ENCODE measurements around the gene NPTXR.

NPTXR gene

DNA sequence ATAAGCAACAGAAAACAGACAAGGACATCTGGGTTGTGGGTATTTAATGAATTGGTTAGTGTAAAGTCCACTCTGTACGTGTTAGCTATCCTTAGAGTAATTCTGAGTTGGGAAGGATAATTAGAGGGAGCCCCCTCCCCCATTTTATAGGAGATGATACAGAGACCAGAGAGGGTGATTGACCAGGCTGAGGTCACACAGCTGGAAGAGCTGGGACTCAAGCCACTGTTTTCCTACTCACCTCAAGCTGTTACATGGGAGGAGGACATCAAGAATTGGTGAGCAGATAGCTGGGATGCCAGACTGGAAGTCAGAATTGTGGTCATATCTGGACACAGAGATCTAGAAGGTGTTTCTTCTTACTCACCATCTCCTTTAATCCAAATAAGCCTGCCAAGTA, 8.7 kb upstream of the NPTXR start:
- no peak for DNase-seq (ENCODE audit: low spot score)

DNA sequence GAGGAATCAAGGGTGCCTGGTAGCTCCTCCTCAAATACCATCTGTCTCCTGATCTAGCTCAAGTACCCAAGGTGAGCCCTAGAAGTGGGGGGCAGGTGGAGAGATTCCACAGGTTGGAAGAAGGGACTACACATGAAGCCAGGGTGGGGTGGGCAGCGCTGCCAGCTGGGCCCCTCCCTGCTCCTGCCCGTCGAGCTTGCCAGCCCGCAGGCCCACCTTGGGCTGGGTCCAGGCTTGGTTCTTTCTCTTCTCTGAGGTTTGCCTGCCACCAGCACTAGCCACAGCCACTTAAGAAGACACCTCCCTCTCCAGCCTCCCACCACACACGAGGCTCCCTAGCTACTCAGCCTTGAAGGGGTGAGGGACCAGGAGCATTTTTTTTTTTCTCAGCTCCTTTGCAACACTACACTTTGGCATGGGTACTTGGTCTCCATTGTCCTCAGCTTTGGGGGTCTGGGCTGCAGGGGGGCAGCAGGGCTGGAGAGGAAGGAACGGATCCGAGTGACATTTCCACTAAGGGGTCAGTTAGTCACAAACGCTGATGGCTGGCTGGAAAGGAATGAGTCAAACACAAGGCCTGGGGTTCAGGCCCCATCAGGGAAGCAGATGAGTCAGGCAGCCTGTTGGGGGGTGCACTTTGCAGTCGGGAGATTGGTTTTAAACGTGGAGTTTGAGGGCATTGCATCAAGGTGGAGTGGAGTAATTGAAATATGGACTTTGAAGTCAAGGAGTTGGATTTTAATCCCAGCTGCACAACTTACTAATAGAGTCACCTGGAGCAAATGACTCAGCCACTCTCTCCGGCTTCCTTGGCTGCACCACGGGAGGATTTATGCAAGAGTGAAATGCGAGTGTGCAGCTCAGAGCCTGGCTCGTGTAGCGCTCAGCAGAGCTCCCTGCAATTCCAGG, 7.4 kb upstream of the NPTXR start:
- DNase-seq (ENCODE audit: low spot score) = no peak

GRCh38 chr22:38850399-38850798, 6.6 kb upstream of the NPTXR start:
- DNase-seq (ENCODE audit: low spot score) = no peak

DNA sequence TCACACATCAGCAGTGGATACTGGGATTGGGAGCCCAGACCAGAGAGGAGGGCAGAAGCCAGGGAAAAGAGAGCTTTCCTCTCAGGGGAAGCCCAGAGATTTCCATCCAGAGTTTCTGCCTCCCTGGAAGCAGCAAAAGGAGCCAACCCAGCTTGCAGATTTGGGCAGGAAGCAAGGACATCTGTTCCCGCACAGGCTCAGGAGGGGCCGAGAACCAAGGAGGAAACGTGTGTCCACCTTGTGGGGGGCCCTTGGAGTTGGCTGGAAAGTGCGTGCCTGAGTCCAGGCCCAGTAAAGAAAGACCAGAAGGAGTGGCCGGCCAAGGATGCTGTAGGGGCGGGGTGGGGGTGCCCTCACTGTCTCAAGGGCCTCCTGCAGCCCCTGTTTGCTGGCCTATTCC, 6.0 kb upstream of the NPTXR start:
- DNase-seq (ENCODE audit: low spot score) = no peak

DNA sequence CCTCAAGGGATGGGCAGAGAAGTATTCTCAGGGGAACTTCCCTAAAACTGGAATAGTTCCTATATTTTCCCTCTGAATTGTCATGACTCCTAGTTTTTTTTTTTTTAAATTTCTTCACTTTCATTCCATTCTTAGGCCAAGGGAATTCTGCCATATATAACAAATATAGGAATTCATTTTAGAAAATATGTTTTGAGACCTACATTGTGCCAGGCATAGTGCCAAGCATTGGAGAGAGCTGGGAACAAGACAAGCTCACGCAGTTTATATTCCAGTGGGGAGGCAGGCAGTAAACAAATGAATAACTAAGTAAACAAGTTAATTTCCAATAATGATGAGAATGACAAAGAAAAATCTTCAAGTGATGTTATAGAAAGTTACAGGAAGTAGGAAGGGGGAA, 2.6 kb upstream of the NPTXR start:
- DNase-seq (ENCODE audit: low spot score) = no peak

- no peak for DNase-seq (ENCODE audit: low spot score)
Observed at GRCh38 chr22:38845004-38845740, 1.3 kb upstream of the NPTXR start.

GRCh38 chr22:38844315-38845003, 631 bp upstream of the NPTXR start:
- no peak for DNase-seq (ENCODE audit: low spot score)

GRCh38 chr22:38843201-38843656, 599 bp downstream of the NPTXR start:
- peak; percentile 58 for DNase-seq (ENCODE audit: low spot score)

- DNase-seq (ENCODE audit: low spot score) = no peak
Observed at GRCh38 chr22:38842512-38843200, 1.2 kb downstream of the NPTXR start.

DNA sequence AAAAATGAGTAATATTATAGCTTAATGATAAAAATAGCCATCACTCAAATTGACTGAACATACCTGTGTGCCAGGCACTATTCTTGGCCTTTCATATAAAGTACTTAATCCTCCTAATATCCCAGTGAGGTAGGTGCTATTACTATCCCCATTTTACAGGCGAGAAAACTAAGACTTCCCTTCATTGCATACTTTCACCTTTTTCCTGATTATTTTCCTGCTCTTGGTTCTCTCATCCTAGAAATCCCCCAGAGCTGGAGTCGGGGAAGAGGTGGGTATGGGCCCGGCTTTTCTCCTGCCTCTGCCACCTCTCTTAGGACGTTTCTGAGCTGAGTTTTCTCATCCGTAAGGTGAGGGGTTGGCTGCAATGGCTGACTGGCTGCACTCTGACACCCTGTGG, 2.2 kb downstream of the NPTXR start:
- no peak for DNase-seq (ENCODE audit: low spot score)

- DNase-seq (ENCODE audit: low spot score) = no peak
Observed at GRCh38 chr22:38841211-38841610, 2.6 kb downstream of the NPTXR start.

DNA sequence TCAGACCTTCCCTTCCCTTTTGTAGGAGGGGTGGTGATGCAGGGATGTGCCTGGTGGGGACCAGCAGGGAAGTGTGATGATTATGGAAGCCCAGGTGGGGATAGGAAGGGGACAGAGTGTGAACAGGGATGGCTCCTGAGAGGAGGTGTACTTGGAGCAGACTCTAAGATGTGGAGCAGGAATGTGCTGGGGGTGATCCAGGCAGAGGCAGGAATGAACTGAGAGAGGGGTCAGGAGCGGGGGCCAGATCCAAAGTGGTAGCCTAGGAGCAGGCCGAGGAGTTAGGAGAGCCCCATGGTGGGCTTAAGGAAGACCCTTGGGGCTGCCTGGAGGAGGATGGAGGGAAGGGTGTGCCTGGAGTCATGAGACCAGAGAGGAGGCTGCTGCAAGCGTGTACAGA, 3.7 kb downstream of the NPTXR start:
- DNase-seq (ENCODE audit: low spot score) = no peak

DNA sequence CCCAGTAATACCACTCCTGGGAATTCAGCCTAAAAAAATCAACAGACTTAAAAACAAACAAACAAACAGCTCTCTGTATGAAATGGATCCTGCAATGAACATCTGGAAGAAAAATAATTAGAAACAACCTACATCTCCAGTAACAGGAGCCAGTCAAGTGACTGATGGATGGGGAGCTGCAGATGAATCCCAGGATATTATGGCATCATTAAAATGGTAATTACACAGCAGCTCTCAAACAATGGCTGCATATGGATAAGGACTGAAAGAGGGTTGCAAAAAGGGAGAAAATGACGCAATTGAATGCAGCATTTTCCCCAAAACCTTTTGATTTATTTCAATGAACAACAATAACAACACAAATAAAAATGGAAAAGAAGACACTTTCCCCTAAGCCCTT, 4.1 kb downstream of the NPTXR start:
- DNase-seq (ENCODE audit: low spot score) = no peak

DNA sequence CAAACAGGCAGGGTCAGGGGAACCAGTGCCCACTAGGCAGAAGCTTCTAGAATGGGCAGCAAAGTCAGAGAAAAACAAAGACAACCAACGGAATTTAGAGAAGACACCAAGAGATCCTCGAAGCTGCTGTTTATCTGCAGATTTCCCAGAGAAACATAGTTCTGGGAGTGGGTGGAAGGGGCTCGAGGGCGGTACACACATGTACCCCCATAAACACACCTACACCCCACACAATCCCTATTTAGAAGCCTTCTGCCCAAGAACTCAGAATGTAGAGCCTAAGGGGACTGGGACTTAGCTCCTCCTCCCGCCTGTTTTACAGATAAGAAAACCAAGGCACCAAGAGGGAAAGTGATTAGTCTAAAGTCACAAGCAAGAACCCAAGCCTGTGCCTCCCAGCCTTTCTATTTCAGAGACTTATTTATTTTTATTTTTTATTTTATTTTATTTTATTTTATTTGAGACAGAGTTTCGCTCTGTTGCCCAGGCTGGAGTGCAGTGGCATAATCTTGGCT, 6.4 kb downstream of the NPTXR start:
- no peak for DNase-seq (ENCODE audit: low spot score)

- no peak for DNase-seq (ENCODE audit: low spot score)
Observed at GRCh38 chr22:38835888-38836301, 7.9 kb downstream of the NPTXR start.

- DNase-seq (ENCODE audit: low spot score) = no peak
Observed at GRCh38 chr22:38834991-38835390, 8.8 kb downstream of the NPTXR start.

- no peak for DNase-seq (ENCODE audit: low spot score)
Observed at GRCh38 chr22:38834215-38834953, 9.4 kb downstream of the NPTXR start.

- DNase-seq (ENCODE audit: low spot score) = no peak
Observed at GRCh38 chr22:38833061-38833460, 10.8 kb downstream of the NPTXR start.

GRCh38 chr22:38832005-38832978, 11.5 kb downstream of the NPTXR start:
- DNase-seq (ENCODE audit: low spot score) = peak; percentile 85
